ENCODE measurements around the gene RNF133. TPM values are rescaled to one million over a fixed set of nuclear protein-coding genes. Genes with fewer than 3 reads are reported as not detected.

RNF133 gene
- total and polyA plus RNA-seq, 4 donors, result 0.88 to 1.2 TPM; not detected in 2

DNA sequence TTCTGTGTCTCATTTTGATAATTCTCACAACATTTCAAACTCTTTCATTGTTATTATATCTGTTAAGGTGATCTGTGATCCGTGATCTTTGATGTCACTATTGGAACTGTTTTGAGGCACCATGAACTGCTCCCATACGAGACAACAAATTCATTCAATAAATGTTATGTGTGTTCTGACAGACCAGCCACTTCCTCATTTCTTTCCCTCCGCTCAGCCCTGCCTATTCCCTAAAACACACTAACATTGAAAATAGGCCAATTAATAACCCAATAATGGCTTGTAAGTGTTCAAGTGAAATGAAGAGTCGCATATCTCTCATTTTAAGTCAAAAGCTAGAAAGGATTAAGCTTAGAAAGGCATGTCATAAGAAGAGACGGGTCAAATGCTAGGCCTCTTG is 45.2 kb downstream of the RNF133 start:
- Histone ChIP-seq H3K27me3 (ENCODE audit: control insufficient read depth, insufficient read depth, low read length) (no peaks in the 10 kb centered on the region), H3K4me1 (ENCODE audit: control insufficient read depth, insufficient read depth, low read length) (no peaks in the 10 kb centered on the region), H3K36me3 (ENCODE audit: control insufficient read depth, insufficient read depth, low read length) (no peaks in the 10 kb centered on the region), H3K9me3 (ENCODE audit: control insufficient read depth, insufficient read depth, low read length) (no peaks in the 10 kb centered on the region), H3K27ac (ENCODE audit: low read depth, low read length) (no peak overlapping the region), H3K4me3 (ENCODE audit: low read depth, low read length) (no peak overlapping the region)
- DNase-seq (ENCODE audit: low read depth in 4 of 6, low spot score in 6 of 6), result no peak
- WGBS (ENCODE audit: insufficient coverage), result no CpG with 5 or more reads among the region's 5 CpGs

DNA sequence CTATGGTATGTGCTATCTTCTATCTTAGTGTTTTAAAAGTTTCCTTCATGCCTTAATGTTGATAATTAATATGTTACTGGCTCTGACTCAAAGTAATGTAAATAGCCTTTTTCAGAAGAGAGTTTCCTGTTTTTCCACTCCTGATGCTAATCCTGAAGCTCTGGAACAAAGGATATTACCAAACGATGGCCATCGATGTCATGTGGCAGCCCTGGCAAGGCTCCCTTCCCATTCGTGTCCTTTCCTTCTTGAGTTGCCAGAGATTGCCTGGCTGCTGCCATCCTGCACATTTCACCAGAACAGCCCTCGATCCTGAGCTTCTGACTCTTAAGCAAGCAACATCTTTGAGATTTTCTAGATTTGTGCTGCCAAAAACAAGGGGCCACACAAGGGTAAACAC is 46.0 kb downstream of the RNF133 start:
- H3K27ac ChIP-seq (ENCODE audit: low read depth, low read length), result no peak overlapping the region
- H3K4me1 ChIP-seq (ENCODE audit: control insufficient read depth, insufficient read depth, low read length), result no peaks in the 10 kb centered on the region
- WGBS (ENCODE audit: insufficient coverage), result 54% methylated on average over 4 of the region's 4 CpGs
- no peak for DNase-seq (ENCODE audit: low read depth in 4 of 6, low spot score in 6 of 6)
- H3K27me3 ChIP-seq (ENCODE audit: control insufficient read depth, insufficient read depth, low read length), result no peaks in the 10 kb centered on the region
- no peaks in the 10 kb centered on the region for H3K36me3 ChIP-seq (ENCODE audit: control insufficient read depth, insufficient read depth, low read length)
- no peak overlapping the region for H3K4me3 ChIP-seq (ENCODE audit: low read depth, low read length)
- no peaks in the 10 kb centered on the region for H3K9me3 ChIP-seq (ENCODE audit: control insufficient read depth, insufficient read depth, low read length)

DNA sequence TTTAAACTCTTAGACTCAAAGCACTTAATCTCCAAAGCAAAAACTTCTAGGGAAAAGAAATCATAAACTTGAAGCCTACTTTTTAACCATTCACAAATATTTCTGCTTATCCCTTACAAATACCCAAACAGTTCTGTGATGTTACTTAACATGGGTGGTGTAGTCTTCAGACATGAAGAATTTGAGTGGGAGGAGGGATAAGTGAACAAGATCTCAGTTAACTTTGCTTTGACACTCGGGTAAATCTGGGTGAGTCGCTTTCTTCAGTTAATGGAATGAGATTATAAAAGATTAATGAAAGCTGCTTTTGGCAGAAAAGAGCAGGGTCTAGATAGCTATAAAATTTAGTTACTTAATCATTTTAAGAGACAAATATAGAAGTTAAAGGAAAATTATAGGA is 47.5 kb downstream of the RNF133 start:
- no peak for DNase-seq (ENCODE audit: low read depth in 4 of 6, low spot score in 6 of 6)
- no peaks in the 10 kb centered on the region for H3K27me3 ChIP-seq (ENCODE audit: control insufficient read depth, insufficient read depth, low read length)
- H3K27ac ChIP-seq (ENCODE audit: low read depth, low read length), result no peak overlapping the region
- 100% methylated on average over 1 of the region's 2 CpGs for WGBS (ENCODE audit: insufficient coverage)
- H3K4me1 ChIP-seq (ENCODE audit: control insufficient read depth, insufficient read depth, low read length), result no peaks in the 10 kb centered on the region
- H3K4me3 ChIP-seq (ENCODE audit: low read depth, low read length), result no peak overlapping the region
- H3K36me3 ChIP-seq (ENCODE audit: control insufficient read depth, insufficient read depth, low read length), result no peaks in the 10 kb centered on the region
- H3K9me3 ChIP-seq (ENCODE audit: control insufficient read depth, insufficient read depth, low read length), result no peaks in the 10 kb centered on the region

Small RNA genes lying within 50 kb of the gene (small RNA-seq; reads per million reads assigned to genes)
- not detected for gene AC006463.1 (ENCODE audit: low replicate concordance)

Other genes with a start within 250 kb of the RNF133 start
- gene RNF148, start 3.8 kb upstream of the RNF133 start, total RNA-seq, result 1 to 10 TPM in 1 of 2 donors, under 1 TPM in 1; 0.99 to 1.6 TPM
- gene RNF148, start 3.8 kb upstream of the RNF133 start, polyA plus RNA-seq (ENCODE audit: insufficient read length in 2 of 2), result not detected
- 10 to 100 TPM; 36.7 to 40.5 TPM for gene CADPS2, start 187.3 kb upstream of the RNF133 start, total RNA-seq
- gene CADPS2, start 187.3 kb upstream of the RNF133 start, polyA plus RNA-seq (ENCODE audit: insufficient read length in 2 of 2), result 10 to 100 TPM; 18.7 to 24.1 TPM